MM.1S (cell line): ENCODE measurements around the gene HSDL2.

Experiments used
- DNase-seq: peaks from one replicate; pipeline ENCODE4 v3.0.0-alpha.2; 2015
- H2AFZ ChIP-seq: fragments of 300-600 bp; sonication (generic); 2 replicates; pipeline ENCODE4 v1.6.0; 2016; ENCODE audit warnings: antibody characterized with exemption, low read length
- H3F3A ChIP-seq: fragments of 300-600 bp; sonication (generic); 2 replicates; pipeline ENCODE4 v1.6.1; 2016; ENCODE audit warnings: mild to moderate bottlenecking, antibody characterized with exemption, low read length, moderate library complexity, mixed read lengths; ENCODE audit not compliant: insufficient read depth
- H3K27ac ChIP-seq: fragments of 300-600 bp; sonication (generic); 2 replicates; pipeline ENCODE4 v1.5.1; 2016; ENCODE audit warnings: mild to moderate bottlenecking, low read length
- H3K27me3 ChIP-seq: fragments of 300-600 bp; sonication (generic); replicated peaks from 2 replicates; pipeline ENCODE4 v1.6.0; 2016; ENCODE audit warnings: low read length; ENCODE audit not compliant: insufficient read depth
- H3K36me3 ChIP-seq: fragments of 300-600 bp; sonication (generic); replicated peaks from 2 replicates; pipeline ENCODE4 v1.6.1; 2016; ENCODE audit warnings: mild to moderate bottlenecking, low read length, mixed read lengths; ENCODE audit not compliant: insufficient read depth
- H3K4me1 ChIP-seq: fragments of 300-600 bp; sonication (generic); 2 replicates; pipeline ENCODE4 v1.6.1; 2016; ENCODE audit warnings: low read length, mixed read lengths
- H3K4me2 ChIP-seq: fragments of 300-600 bp; sonication (generic); 2 replicates; pipeline ENCODE4 v1.6.0; 2016; ENCODE audit warnings: low read depth, low read length
- H3K4me3 ChIP-seq: fragments of 300-600 bp; sonication (generic); 2 replicates; pipeline ENCODE4 v1.5.1; 2016; ENCODE audit warnings: low read length, mixed read lengths
- H3K79me2 ChIP-seq: fragments of 300-600 bp; sonication (generic); 2 replicates; pipeline ENCODE4 v1.6.1; 2016; ENCODE audit warnings: mixed run types, low read length, mixed read lengths
- H3K9ac ChIP-seq: fragments of 300-600 bp; sonication (generic); 2 replicates; pipeline ENCODE4 v1.6.1; 2016; ENCODE audit warnings: low read length, mixed read lengths
- H3K9me2 ChIP-seq: fragments of 300-600 bp; sonication (generic); replicated peaks from 2 replicates; pipeline ENCODE4 v1.6.1; 2016; ENCODE audit warnings: mild to moderate bottlenecking, low read length, mixed read lengths; ENCODE audit not compliant: insufficient read depth
- H3K9me3 ChIP-seq: fragments of 300-600 bp; sonication (generic); replicated peaks from 2 replicates; pipeline ENCODE4 v1.6.1; 2016; ENCODE audit warnings: mild to moderate bottlenecking, low read length, mixed read lengths; ENCODE audit not compliant: insufficient read depth
- H4K20me1 ChIP-seq: fragments of 300-600 bp; sonication (generic); 2 replicates; pipeline ENCODE4 v1.6.1; 2016; ENCODE audit warnings: mild to moderate bottlenecking, low read length, moderate library complexity, mixed read lengths; ENCODE audit not compliant: insufficient read depth
- EZH2 ChIP-seq: fragments of 300-600 bp; sonication (generic); optimal IDR thresholded peaks from 2 replicates; pipeline ENCODE3; 2017; ENCODE audit warnings: low read depth, mild to moderate bottlenecking, antibody characterized with exemption, low read length, mixed read lengths
- EZH2phosphoT487 ChIP-seq: fragments of 300-600 bp; sonication (generic); IDR thresholded peaks from 2 replicates; pipeline ENCODE4 v1.6.1; 2018; ENCODE audit warnings: antibody characterized with exemption, low read length
- TF ChIP-seq, protein P1 (sequence below): fragments of 300-600 bp; sonication (generic); IDR thresholded peaks from 2 replicates; pipeline ENCODE4 v1.5.1; 2016; ENCODE audit warnings: antibody characterized with exemption, low read length, mixed read lengths

Gene HSDL2

DNA sequence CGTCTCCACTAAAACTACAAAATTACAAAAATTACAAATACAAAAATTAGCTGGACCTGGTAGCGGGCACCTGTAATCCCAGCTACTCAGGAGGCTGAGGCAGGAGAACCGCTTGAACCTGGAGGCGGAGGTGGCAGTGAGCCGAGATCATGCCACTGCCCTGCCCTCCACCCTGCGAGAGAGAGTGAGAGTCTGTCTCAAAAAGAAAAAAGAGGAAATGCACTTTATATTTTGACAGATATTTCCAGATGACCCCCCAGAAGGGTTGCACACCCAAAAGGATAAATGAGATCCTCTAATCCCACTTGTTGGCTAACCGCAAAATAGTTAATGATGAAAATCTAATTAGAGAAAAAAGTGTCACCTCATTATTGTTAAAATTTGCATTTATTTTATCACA lies 2.2 kb downstream of the HSDL2 start:
- H3K79me2 ChIP-seq: peaks cover 57% of the 10 kb centered on the region
- H3K4me3 ChIP-seq: no peak overlapping the region
- no peaks in the 10 kb centered on the region for H3K9me2 ChIP-seq
- no peak overlapping the region for H2AFZ ChIP-seq
- H3K36me3 ChIP-seq: no peaks in the 10 kb centered on the region
- H3K4me2 ChIP-seq: no peak overlapping the region
- no peak for TF ChIP-seq EZH2
- TF ChIP-seq, protein P1, sequence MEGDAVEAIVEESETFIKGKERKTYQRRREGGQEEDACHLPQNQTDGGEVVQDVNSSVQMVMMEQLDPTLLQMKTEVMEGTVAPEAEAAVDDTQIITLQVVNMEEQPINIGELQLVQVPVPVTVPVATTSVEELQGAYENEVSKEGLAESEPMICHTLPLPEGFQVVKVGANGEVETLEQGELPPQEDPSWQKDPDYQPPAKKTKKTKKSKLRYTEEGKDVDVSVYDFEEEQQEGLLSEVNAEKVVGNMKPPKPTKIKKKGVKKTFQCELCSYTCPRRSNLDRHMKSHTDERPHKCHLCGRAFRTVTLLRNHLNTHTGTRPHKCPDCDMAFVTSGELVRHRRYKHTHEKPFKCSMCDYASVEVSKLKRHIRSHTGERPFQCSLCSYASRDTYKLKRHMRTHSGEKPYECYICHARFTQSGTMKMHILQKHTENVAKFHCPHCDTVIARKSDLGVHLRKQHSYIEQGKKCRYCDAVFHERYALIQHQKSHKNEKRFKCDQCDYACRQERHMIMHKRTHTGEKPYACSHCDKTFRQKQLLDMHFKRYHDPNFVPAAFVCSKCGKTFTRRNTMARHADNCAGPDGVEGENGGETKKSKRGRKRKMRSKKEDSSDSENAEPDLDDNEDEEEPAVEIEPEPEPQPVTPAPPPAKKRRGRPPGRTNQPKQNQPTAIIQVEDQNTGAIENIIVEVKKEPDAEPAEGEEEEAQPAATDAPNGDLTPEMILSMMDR: no peak
- no peak for TF ChIP-seq EZH2phosphoT487
- no peak overlapping the region for H3K9ac ChIP-seq
- no peaks in the 10 kb centered on the region for H3K27me3 ChIP-seq
- DNase-seq: no peak
- H3K27ac ChIP-seq: no peak overlapping the region
- H3F3A ChIP-seq: peaks cover 16% of the 10 kb centered on the region
- H3K4me1 ChIP-seq: peaks cover 25% of the 10 kb centered on the region
- no peaks in the 10 kb centered on the region for H3K9me3 ChIP-seq
- H4K20me1 ChIP-seq: no peaks in the 10 kb centered on the region

DNA sequence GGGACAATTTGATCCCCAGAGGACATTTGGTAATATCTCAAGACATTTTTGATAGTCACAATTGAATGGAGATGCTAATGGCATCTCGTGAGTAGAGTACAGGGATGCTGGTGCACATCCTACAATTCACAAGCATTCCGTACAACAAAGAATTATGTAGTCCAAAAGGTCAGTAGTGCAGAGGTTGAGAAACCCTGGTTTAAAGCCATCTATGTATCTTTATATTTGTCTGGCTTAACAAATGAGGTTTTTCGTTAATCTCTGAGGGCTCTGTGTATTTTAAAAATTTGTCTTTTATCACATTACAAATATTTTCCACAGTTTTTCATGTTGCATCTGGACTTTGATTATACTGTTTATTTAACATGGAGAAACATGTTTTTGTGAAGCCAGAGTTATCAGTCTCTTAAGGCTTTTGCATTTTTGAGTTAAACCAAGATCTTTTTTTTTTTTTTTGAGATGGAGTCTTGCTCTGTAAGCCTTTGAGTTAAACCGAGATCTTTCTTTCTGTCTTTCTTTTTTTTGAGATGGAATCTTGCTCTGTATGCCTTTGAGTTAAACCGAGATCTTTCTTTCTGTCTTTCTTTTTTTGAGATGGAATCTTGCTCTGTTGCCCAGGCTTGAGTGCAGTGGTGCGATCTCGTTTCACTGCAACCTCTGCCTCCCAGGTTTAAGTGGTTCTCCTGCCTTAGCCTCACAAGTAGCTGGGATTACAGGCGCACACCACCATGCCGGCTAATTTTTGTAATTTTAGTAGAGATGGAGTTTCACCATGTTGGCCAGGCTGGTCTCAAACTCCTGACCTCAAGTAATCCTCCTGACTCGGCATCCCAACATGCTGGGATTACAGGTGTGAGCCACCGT lies 2.8 kb downstream of the HSDL2 start:
- peaks cover 16% of the 10 kb centered on the region for H3F3A ChIP-seq
- H3K36me3 ChIP-seq: no peaks in the 10 kb centered on the region
- H3K9me3 ChIP-seq: no peaks in the 10 kb centered on the region
- peaks cover 63% of the 10 kb centered on the region for H3K79me2 ChIP-seq
- H3K27ac ChIP-seq: no peak overlapping the region
- H3K4me3 ChIP-seq: no peak overlapping the region
- no peaks in the 10 kb centered on the region for H3K9me2 ChIP-seq
- no peaks in the 10 kb centered on the region for H4K20me1 ChIP-seq
- H2AFZ ChIP-seq: no peak overlapping the region
- no peaks in the 10 kb centered on the region for H3K27me3 ChIP-seq
- peaks cover 24% of the 10 kb centered on the region for H3K4me1 ChIP-seq
- no peak for DNase-seq
- H3K9ac ChIP-seq: no peak overlapping the region
- no peak overlapping the region for H3K4me2 ChIP-seq
- TF ChIP-seq EZH2phosphoT487 (no peak), EZH2 (no peak)
- TF ChIP-seq, protein P1: no peak

DNA sequence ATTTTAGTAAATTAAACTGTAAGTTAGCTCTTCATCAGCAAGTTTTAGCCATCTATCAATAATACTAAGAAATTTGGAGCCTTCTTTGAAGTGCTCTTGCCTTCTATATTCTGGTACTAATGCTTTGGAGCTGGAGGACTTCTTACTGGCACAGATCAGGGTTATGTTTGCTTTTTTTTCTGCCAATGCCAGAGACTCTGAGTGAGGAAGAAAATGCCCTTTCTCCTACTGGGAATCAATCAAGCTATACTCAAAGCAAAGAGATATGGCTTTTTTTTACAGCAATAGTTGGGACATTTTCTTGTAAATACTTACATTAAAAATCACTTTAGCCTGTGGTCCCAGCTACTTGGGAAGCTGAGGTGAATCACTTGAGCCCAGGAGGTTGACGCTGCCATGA lies 4.3 kb downstream of the HSDL2 start:
- peaks cover 15% of the 10 kb centered on the region for H3K4me1 ChIP-seq
- peak overlapping the region; percentile 15; the same call in 1 of the 2 replicates for H3K9ac ChIP-seq
- peak overlapping the region; percentile 39; the same call in 1 of the 2 replicates for H3K4me2 ChIP-seq
- H3K79me2 ChIP-seq: peaks cover 53% of the 10 kb centered on the region
- H3F3A ChIP-seq: peaks cover 13% of the 10 kb centered on the region
- H3K9me3 ChIP-seq: no peaks in the 10 kb centered on the region
- TF ChIP-seq EZH2phosphoT487: no peak
- no peak for TF ChIP-seq EZH2
- TF ChIP-seq, protein P1: no peak
- H3K9me2 ChIP-seq: no peaks in the 10 kb centered on the region
- H2AFZ ChIP-seq: 0 out of 2 replicates have a peak overlapping the region, but pooled peaks have one; percentile 2
- H3K27ac ChIP-seq: peak overlapping the region; percentile 69; the same call in 1 of the 2 replicates
- no peaks in the 10 kb centered on the region for H3K27me3 ChIP-seq
- peak overlapping the region; percentile 3; the same call in 1 of the 2 replicates for H3K4me3 ChIP-seq
- no peaks in the 10 kb centered on the region for H3K36me3 ChIP-seq
- no peaks in the 10 kb centered on the region for H4K20me1 ChIP-seq
- no peak for DNase-seq
